NCI-H1436 treated with DMSO at 0.1 percent for 48 hours (cell line): ENCODE data around the gene ZNF777.

Experiments
- DNase-seq: peaks from one replicate; lab custom pipeline; 2025; lab: John Stamatoyannopoulos, UW

Gene ZNF777

GRCh38 chr7:149476791-149477190 is 15.9 kb upstream of the ZNF777 start:
- no peak for DNase-seq

GRCh38 chr7:149475121-149476045 is 14.5 kb upstream of the ZNF777 start:
- no peak for DNase-seq

GRCh38 chr7:149474309-149475120 is 13.7 kb upstream of the ZNF777 start:
- no peak for DNase-seq

- no peak for DNase-seq
These were observed 12.4 kb upstream of the ZNF777 start for GRCh38 chr7:149473251-149473650.

- DNase-seq = no peak
These were observed 10.6 kb upstream of the ZNF777 start for GRCh38 chr7:149471289-149471953.

GRCh38 chr7:149469806-149470205 is 8.9 kb upstream of the ZNF777 start:
- DNase-seq = no peak

- no peak for DNase-seq
These were observed 7.3 kb upstream of the ZNF777 start for GRCh38 chr7:149468208-149468607.

- no peak for DNase-seq
These were observed 6.5 kb upstream of the ZNF777 start for GRCh38 chr7:149467321-149467859.

- no peak for DNase-seq
These were observed 5.5 kb upstream of the ZNF777 start for GRCh38 chr7:149466364-149466763.

GRCh38 chr7:149463500-149464161 is 2.8 kb upstream of the ZNF777 start:
- DNase-seq = no peak

- DNase-seq = no peak
These were observed 1.2 kb upstream of the ZNF777 start for GRCh38 chr7:149462101-149462520.

- DNase-seq = no peak
These were observed 1.1 kb downstream of the ZNF777 start for GRCh38 chr7:149459540-149460452.

GRCh38 chr7:149459201-149459539 is 1.7 kb downstream of the ZNF777 start:
- DNase-seq = no peak

GRCh38 chr7:149458235-149458634 is 2.6 kb downstream of the ZNF777 start:
- DNase-seq = no peak

GRCh38 chr7:149457766-149458165 is 3.1 kb downstream of the ZNF777 start:
- no peak for DNase-seq

GRCh38 chr7:149456506-149457421 is 4.1 kb downstream of the ZNF777 start:
- no peak for DNase-seq

- no peak for DNase-seq
These were observed 5.5 kb downstream of the ZNF777 start for GRCh38 chr7:149455175-149455950.

GRCh38 chr7:149454750-149455149 is 6.1 kb downstream of the ZNF777 start:
- no peak for DNase-seq

- DNase-seq = no peak
These were observed 6.9 kb downstream of the ZNF777 start for GRCh38 chr7:149454006-149454405.
